ENCODE results near the gene FECH.

Gene FECH

DNA sequence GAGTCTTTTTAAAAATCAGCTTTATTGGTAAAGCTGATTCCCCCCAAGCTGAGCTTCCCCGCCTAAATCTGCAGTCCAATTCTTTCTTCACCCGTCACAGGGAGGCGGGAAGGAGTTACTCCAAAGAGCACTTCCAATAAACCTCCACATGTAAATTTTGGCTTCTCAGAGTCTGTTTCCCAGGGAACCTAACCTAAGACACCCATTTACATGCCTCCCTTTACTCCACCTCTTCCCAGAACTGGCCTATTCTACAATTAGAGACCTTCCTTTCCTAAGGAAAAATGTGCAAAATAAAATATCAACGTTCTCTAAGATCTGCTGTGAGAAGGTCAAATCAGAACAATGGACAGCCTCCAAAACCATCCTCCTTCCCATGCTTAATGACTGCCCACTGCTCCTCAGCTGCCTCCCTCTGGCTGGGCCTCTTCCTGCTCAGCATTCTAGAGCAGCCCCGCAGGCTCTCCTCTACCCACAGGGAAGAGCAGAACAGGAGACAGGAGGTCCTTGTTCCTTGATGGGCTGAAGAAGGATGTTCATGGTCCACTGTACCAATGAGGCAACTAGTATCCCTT, 87.7 kb downstream of the FECH start:
- Histone ChIP-seq H3K36me3 (ENCODE audit: control insufficient read depth in 1 of 2, insufficient read depth in 2 of 2, low read length in 2 of 2) (no peaks in the 10 kb centered on the region), H3K27ac (ENCODE audit: low read depth, low read length) (no peak overlapping the region), H3K9me3 (ENCODE audit: insufficient read depth, low read depth, low read length) (no peaks in the 10 kb centered on the region), H2BK12ac (ENCODE audit: low read length) (no peak overlapping the region), H3K4me2 (ENCODE audit: low read length) (no peak overlapping the region), H2AK5ac (ENCODE audit: low read length) (no peak overlapping the region), H2BK5ac (ENCODE audit: low read depth, low read length, poor library complexity) (no peak overlapping the region), H4K91ac (ENCODE audit: low read depth, low read length) (no peak overlapping the region), H3K4me3 (ENCODE audit: low read depth, low read length) (no peak overlapping the region), H3K14ac (ENCODE audit: low read length) (no peak overlapping the region), H3K79me2 (ENCODE audit: control insufficient read depth, insufficient read depth, low read length, poor library complexity) (no peaks in the 10 kb centered on the region), H3K79me1 (ENCODE audit: low read length) (no peaks in the 10 kb centered on the region), H4K8ac (ENCODE audit: low read depth, low read length) (no peak overlapping the region), H3K18ac (ENCODE audit: low read length) (no peak overlapping the region), H4K12ac (ENCODE audit: low read depth, low read length) (no peak overlapping the region), H3K23ac (ENCODE audit: low read length) (no peak overlapping the region), H2AFZ (ENCODE audit: insufficient read depth, low read length, poor library complexity) (no peak overlapping the region), H3K27me3 (ENCODE audit: insufficient read depth, low read length) (no peaks in the 10 kb centered on the region), H3K4me1 (ENCODE audit: control insufficient read depth in 1 of 2, insufficient read depth in 2 of 2, low read length in 2 of 2) (no peaks in the 10 kb centered on the region), H3K4ac (ENCODE audit: low read depth, low read length) (no peak overlapping the region), H2BK120ac (ENCODE audit: insufficient read depth, low read length, poor library complexity) (no peak overlapping the region), H3K9ac (ENCODE audit: low read length) (no peak overlapping the region)
- no CpG with 5 or more reads among the region's 5 CpGs for WGBS (ENCODE audit: extremely low coverage, insufficient coverage, insufficient read length)
- no peak for DNase-seq
